Thoracic aorta (tissue), 2 donors: Measurements from ENCODE around the gene COL3A1. TPM values are rescaled to one million over a fixed set of nuclear protein-coding genes. Genes with fewer than 3 reads are reported as not detected.

Experiments
- ATAC-seq: fragments of 150-250 bp; one replicate; pipeline ENCODE4 v1.8.0; 2017; ENCODE audit warnings: low read depth; ENCODE audit not compliant: insufficient number of reproducible peaks, low FRiP score
- DNase-seq: peaks from one replicate; pipeline ENCODE4 v3.0.0-alpha.2; 2020; ENCODE audit warnings: low spot score
- H3K27ac ChIP-seq, 2 donors: fragments of 200-600 bp; sonication (generic); 1 replicate in 1 of 2; 2 replicates in 1 of 2; pipeline ENCODE4 v1.5.1; 2016; ENCODE audit warnings: mild to moderate bottlenecking in 2 of 2, moderate library complexity in 2 of 2
- H3K27me3 ChIP-seq: fragments of 200-600 bp; sonication (generic); replicated peaks from 2 replicates; pipeline ENCODE4 v1.6.0; 2016; ENCODE audit warnings: mild to moderate bottlenecking; ENCODE audit not compliant: insufficient read depth
- H3K36me3 ChIP-seq: fragments of 200-600 bp; sonication (generic); one replicate; pipeline ENCODE4 v1.5.1; 2016
- H3K4me1 ChIP-seq, 2 donors: fragments of 200-600 bp; sonication (generic); 1 replicate in 1 of 2; 2 replicates in 1 of 2; pipeline versions ENCODE4 v1.5.1 to v1.6.0; 2016; ENCODE audit warnings: low read depth in 2 of 2, mild to moderate bottlenecking in 1 of 2; ENCODE audit not compliant: control insufficient read depth in 1 of 2
- H3K4me3 ChIP-seq: fragments of 200-600 bp; sonication (generic); 2 replicates; pipeline ENCODE4 v1.5.1; 2016; ENCODE audit warnings: mild to moderate bottlenecking
- H3K9me3 ChIP-seq: fragments of 200-600 bp; sonication (generic); 2 replicates; pipeline ENCODE4 v1.5.1; 2016
- total RNA-seq, 2 donors: library from RNA; depleted of rRNA; stranded (reverse); fragments of >200 nt; gene quantifications; one replicate each; pipeline versions ENCODE4 v1.1.0 to v1.2.3, GENCODE V29; 2016
- TF ChIP-seq, protein P1 (sequence below): fragments of 200-600 bp; sonication (generic); IDR thresholded peaks from one replicate; pipeline ENCODE4 v1.5.1; 2019; ENCODE audit warnings: antibody characterized with exemption

COL3A1 gene
- total RNA-seq, 2 donors from 2014 or later = 734 to 875 TPM

GRCh38 chr2:189015359-189015758, 41.2 kb downstream of the COL3A1 start:
- H3K4me3 ChIP-seq = no peak overlapping the region
- TF ChIP-seq, protein P1, sequence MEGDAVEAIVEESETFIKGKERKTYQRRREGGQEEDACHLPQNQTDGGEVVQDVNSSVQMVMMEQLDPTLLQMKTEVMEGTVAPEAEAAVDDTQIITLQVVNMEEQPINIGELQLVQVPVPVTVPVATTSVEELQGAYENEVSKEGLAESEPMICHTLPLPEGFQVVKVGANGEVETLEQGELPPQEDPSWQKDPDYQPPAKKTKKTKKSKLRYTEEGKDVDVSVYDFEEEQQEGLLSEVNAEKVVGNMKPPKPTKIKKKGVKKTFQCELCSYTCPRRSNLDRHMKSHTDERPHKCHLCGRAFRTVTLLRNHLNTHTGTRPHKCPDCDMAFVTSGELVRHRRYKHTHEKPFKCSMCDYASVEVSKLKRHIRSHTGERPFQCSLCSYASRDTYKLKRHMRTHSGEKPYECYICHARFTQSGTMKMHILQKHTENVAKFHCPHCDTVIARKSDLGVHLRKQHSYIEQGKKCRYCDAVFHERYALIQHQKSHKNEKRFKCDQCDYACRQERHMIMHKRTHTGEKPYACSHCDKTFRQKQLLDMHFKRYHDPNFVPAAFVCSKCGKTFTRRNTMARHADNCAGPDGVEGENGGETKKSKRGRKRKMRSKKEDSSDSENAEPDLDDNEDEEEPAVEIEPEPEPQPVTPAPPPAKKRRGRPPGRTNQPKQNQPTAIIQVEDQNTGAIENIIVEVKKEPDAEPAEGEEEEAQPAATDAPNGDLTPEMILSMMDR = no peak
- DNase-seq (no peak), ATAC-seq (no peak)
- H3K27me3 ChIP-seq = no peaks in the 10 kb centered on the region
- peak overlapping the region; percentile 53 to 81 for H3K27ac ChIP-seq
- peaks cover 12% of the 10 kb centered on the region for H3K36me3 ChIP-seq
- H3K9me3 ChIP-seq = no peaks in the 10 kb centered on the region
- H3K4me1 ChIP-seq = peaks cover 27 to 59% of the 10 kb centered on the region in 2 donors

GRCh38 chr2:189016311-189016861, 42.2 kb downstream of the COL3A1 start:
- no peaks in the 10 kb centered on the region for H3K27me3 ChIP-seq
- TF ChIP-seq, protein P1 = no peak
- H3K9me3 ChIP-seq = no peaks in the 10 kb centered on the region
- H3K4me3 ChIP-seq = no peak overlapping the region
- H3K36me3 ChIP-seq = peaks cover 3% of the 10 kb centered on the region
- H3K4me1 ChIP-seq = peaks cover 27 to 53% of the 10 kb centered on the region in 2 donors
- H3K27ac ChIP-seq = peak overlapping the region; percentile 61 to 81
- ATAC-seq (no peak), DNase-seq (no peak)

DNA sequence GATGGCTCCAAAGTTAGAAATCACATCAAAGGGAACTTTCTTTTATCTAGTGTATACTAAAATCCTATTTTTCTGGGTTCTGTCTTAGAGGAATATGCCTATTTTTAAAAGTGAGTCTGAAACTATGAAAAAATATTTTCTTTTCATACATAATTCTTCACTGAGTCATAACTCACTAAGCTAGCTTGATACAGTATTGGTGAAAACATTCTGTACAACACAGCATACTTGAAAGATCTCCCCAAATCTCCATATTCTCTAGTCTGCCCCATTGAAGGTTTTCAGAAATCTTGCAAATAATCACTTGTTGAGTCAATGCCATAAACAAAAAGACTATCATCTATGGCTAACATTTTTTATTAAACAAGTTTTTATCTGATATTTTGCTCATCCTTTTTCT, 44.5 kb downstream of the COL3A1 start:
- Histone ChIP-seq H3K27me3 (no peaks in the 10 kb centered on the region), H3K9me3 (no peaks in the 10 kb centered on the region), H3K36me3 (no peaks in the 10 kb centered on the region), H3K4me1 (peaks cover 27 to 46% of the 10 kb centered on the region in 2 donors), H3K27ac (peak overlapping the region; percentile 61 to 81), H3K4me3 (no peak overlapping the region)
- DNase-seq = no peak
- ATAC-seq = no peak
- TF ChIP-seq, protein P1 = no peak

DNA sequence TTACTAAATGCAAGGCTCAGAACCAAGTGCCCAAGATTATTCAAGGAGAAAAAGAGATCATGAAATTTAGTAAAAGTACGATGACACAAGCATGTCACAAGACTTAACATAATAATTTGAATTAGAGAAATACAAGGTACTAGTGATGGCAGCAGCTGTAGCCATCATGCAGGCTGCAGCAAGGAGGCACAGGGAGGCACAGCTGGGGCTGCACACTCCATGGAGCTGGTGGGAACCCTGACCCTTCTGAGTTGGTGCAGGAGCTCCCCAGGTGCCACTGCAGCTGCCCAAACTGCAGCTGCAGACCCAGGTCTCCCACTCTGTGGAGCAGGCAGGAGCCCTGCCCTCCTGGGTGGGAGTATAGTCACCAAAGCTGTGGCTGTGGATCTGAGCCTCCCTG, 46.0 kb downstream of the COL3A1 start:
- Histone ChIP-seq H3K36me3 (no peaks in the 10 kb centered on the region), H3K9me3 (no peaks in the 10 kb centered on the region), H3K4me3 (no peak overlapping the region), H3K27me3 (no peaks in the 10 kb centered on the region), H3K4me1 (peaks cover 24 to 42% of the 10 kb centered on the region in 2 donors), H3K27ac (no peak overlapping the region)
- TF ChIP-seq, protein P1 = no peak
- DNase-seq (no peak), ATAC-seq (no peak)

DNA sequence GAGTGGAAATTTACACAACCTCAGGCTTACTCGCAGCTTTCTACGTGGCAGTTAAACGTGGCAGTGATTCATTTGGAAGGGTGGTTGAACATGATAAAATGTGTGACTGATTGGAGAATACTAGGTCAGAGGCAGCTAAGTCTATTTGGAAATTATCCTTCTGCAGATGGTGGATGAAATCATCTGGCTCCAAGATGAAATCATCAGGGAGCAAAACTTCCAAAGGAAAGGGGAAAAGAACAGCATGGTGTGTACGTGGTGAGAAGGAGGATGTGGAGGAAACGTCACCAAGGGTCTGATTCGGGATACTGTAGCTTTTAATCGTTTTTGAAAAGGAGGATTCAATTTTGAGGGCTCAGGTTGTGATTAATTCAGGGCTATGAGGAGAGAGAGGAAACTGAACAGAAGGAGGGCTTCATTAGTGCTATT, 47.9 kb downstream of the COL3A1 start:
- H3K9me3 ChIP-seq = no peaks in the 10 kb centered on the region
- DNase-seq (no peak), ATAC-seq (peak; percentile 48)
- no peaks in the 10 kb centered on the region for H3K36me3 ChIP-seq
- TF ChIP-seq, protein P1 = no peak
- peaks cover 28 to 41% of the 10 kb centered on the region in 2 donors for H3K4me1 ChIP-seq
- no peak overlapping the region for H3K4me3 ChIP-seq
- peak overlapping the region; percentile 67 for H3K27ac ChIP-seq
- no peaks in the 10 kb centered on the region for H3K27me3 ChIP-seq
